Measurements from ENCODE around the gene PPIB.

- TF ChIP-seq POLR2A (IDR thresholded peaks at IDR 0.05; ENCODE audit: low read depth, low read length), result no peak
- TF ChIP-seq POLR2AphosphoS5 (IDR thresholded peaks at IDR 0.05; ENCODE audit: low read depth, low read length), result no peak
- TF ChIP-seq SPI1 (IDR thresholded peaks at IDR 0.05; ENCODE audit: low read depth, low read length), result no peak
- TF ChIP-seq TAF1 (IDR thresholded peaks at IDR 0.05; ENCODE audit: low read depth, low read length), result no peak
Measured at GRCh38 chr15:64148168-64148567, 14.7 kb downstream of the PPIB start.

All from GM12891 (cell line).